Keratinocyte (primary cell): ENCODE measurements around the gene PLPPR2. TPM values are rescaled to one million over a fixed set of nuclear protein-coding genes. Genes with fewer than 3 reads are reported as not detected.

Experiments
- DNase-seq: peaks from one replicate; pipeline ENCODE4 v3.0.0-alpha.2; 2011; ENCODE audit warnings: low read depth, missing footprints, low spot score
- FAIRE-seq: peaks from 2 replicates; lab custom pipeline; 2011; peaks lifted over from hg19 to GRCh38; lab: Jason Lieb, UNC
- H2AFZ ChIP-seq: 2 replicates; pipeline ENCODE4 v1.6.0; 2012; ENCODE audit warnings: low read length, control low read depth, inconsistent platforms; ENCODE audit not compliant: control insufficient read depth
- H3K27ac ChIP-seq: 2 replicates; pipeline ENCODE4 v1.5.1; 2011; ENCODE audit warnings: low read length; ENCODE audit not compliant: control insufficient read depth, insufficient read depth
- H3K27me3 ChIP-seq: 3 replicates; pipeline ENCODE4 v1.6.0; 2011; ENCODE audit warnings: low read length; ENCODE audit not compliant: control insufficient read depth, insufficient read depth; ENCODE audit errors: extremely low read depth
- H3K36me3 ChIP-seq, 2 experiments: 2 replicates in 1 of 2; 3 replicates in 1 of 2; pipeline ENCODE4 v1.5.1; 2011; ENCODE audit warnings: low read length in 2 of 2, mild to moderate bottlenecking in 1 of 2; ENCODE audit not compliant: control insufficient read depth in 2 of 2, insufficient read depth in 2 of 2; ENCODE audit errors: extremely low read depth in 1 of 2
- H3K4me1 ChIP-seq: 3 replicates; pipeline ENCODE4 v1.5.1; 2011; ENCODE audit warnings: low read length; ENCODE audit not compliant: control insufficient read depth, insufficient read depth; ENCODE audit errors: extremely low read depth
- H3K4me2 ChIP-seq: 3 replicates; pipeline ENCODE4 v1.6.0; 2011; ENCODE audit warnings: low read depth, low read length; ENCODE audit not compliant: control insufficient read depth, insufficient read depth; ENCODE audit errors: extremely low read depth
- H3K4me3 ChIP-seq, 3 experiments: fragments of 200-600 bp in 1 of 3; sonication (generic) in 1 of 3; 2 replicates in 2 of 3; 3 replicates in 1 of 3; pipeline ENCODE4 v1.5.1; 2011 to 2016; ENCODE audit warnings: low read length in 3 of 3, mild to moderate bottlenecking in 3 of 3, control low read depth in 2 of 3, inconsistent platforms in 1 of 3, low read depth in 1 of 3, mixed read lengths in 1 of 3, mixed run types in 1 of 3, moderate library complexity in 1 of 3; ENCODE audit not compliant: control insufficient read depth in 2 of 3, insufficient read depth in 2 of 3; ENCODE audit errors: extremely low read depth in 1 of 3
- H3K79me2 ChIP-seq: 2 replicates; pipeline ENCODE4 v1.6.0; 2012; ENCODE audit warnings: low read length; ENCODE audit not compliant: control insufficient read depth, insufficient read depth
- H3K9ac ChIP-seq: 3 replicates; pipeline ENCODE4 v1.6.0; 2011; ENCODE audit warnings: low read length; ENCODE audit not compliant: control insufficient read depth, insufficient read depth; ENCODE audit errors: extremely low read depth
- H3K9me1 ChIP-seq: 3 replicates; pipeline ENCODE4 v1.6.0; 2011; ENCODE audit warnings: low read length; ENCODE audit not compliant: control insufficient read depth, insufficient read depth; ENCODE audit errors: extremely low read depth
- H3K9me3 ChIP-seq: 2 replicates; pipeline ENCODE4 v1.5.1; 2012; ENCODE audit warnings: low read depth, low read length; ENCODE audit not compliant: control insufficient read depth
- H4K20me1 ChIP-seq: 3 replicates; pipeline ENCODE4 v1.6.0; 2011; ENCODE audit warnings: low read length; ENCODE audit not compliant: control insufficient read depth, insufficient read depth; ENCODE audit errors: extremely low read depth
- EZH2 ChIP-seq: IDR thresholded peaks from one replicate; pipeline ENCODE4 v1.6.1; 2012; ENCODE audit warnings: inconsistent platforms, mild to moderate bottlenecking, low read length, moderate library complexity
- dilution Hi-C: fragments of 300-500 bp; cut with MboI; formaldehyde crosslinking; loops from one replicate; pipeline ENCODE4 v1.7.0; 2020; ENCODE audit warnings: low sequenced_read_pairs; ENCODE audit not compliant: extremely low pct_ligation_motif_present
- polyA plus RNA-seq, 5 experiments: library from polyadenylated mRNA; depleted of rRNA in 3 of 5; stranded (reverse) in 3 of 5; stranded (forward) in 1 of 5; unstranded in 1 of 5; fragments of >200 nt; gene quantifications; 1 replicate in 1 of 5; 2 replicates in 3 of 5; 3 replicates in 1 of 5; pipeline versions ENCODE4 v1.2.1 to v1.2.3, GENCODE V29; 2011 to 2012; ENCODE audit warnings: missing spikeins in 2 of 5, low read depth in 1 of 5, low replicate concordance in 1 of 5
- TF ChIP-seq, protein P1 (sequence below), 3 experiments: IDR thresholded peaks in 1 of 3; conservative IDR thresholded peaks in 1 of 3; optimal IDR thresholded peaks in 1 of 3; 2 replicates in 2 of 3; 3 replicates in 1 of 3; pipeline versions ENCODE3 to v1.5.1; 2011; ENCODE audit warnings: low read length in 3 of 3, mild to moderate bottlenecking in 3 of 3, moderate library complexity in 2 of 3, control low read depth in 1 of 3, inconsistent platforms in 1 of 3; ENCODE audit not compliant: insufficient read depth in 2 of 3; ENCODE audit errors: extremely low read depth in 1 of 3

The PLPPR2 gene
- polyA plus RNA-seq, 1 donor (not counting 4 experiments of a cell fraction or from before 2014, with no cell fraction given) = 3.5 TPM

DNA sequence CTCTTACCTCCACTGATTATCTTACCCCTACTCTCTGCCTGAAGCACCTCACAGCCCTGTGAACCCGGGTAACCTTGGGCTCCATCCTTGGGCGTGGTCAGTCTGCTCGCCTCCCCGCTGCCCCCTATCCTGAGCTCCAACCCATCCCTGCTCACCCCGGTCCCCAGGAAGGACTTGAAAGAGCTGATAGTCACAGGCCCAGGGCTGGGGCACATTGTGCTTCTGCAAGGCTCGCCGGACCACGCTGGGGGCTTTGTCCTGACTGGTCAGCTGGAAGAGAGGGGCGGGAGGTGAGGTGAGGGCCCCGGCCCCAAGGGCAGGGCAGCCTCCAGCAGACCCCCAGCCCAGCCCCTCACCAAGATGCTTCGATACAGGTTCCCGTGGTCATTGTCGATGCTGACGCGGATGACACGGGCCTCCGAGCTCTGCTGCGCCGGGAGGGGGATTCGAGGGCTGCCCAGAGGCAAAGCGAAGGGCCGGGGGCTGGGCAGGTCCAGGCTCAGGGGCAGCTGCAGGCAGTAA is 41.9 kb downstream of the PLPPR2 start:
- H3K79me2 ChIP-seq = no peaks in the 10 kb centered on the region
- no peak overlapping the region for H3K9ac ChIP-seq
- H3K9me1 ChIP-seq = no peaks in the 10 kb centered on the region
- no peak overlapping the region for H3K4me2 ChIP-seq
- no peak overlapping the region for H3K4me3 ChIP-seq
- FAIRE-seq (no peak), DNase-seq (no peak)
- dilution Hi-C loops = no loop called here
- no peaks in the 10 kb centered on the region for H3K36me3 ChIP-seq
- no peak overlapping the region for H3K27ac ChIP-seq
- no peaks in the 10 kb centered on the region for H3K4me1 ChIP-seq
- TF ChIP-seq, protein P1, sequence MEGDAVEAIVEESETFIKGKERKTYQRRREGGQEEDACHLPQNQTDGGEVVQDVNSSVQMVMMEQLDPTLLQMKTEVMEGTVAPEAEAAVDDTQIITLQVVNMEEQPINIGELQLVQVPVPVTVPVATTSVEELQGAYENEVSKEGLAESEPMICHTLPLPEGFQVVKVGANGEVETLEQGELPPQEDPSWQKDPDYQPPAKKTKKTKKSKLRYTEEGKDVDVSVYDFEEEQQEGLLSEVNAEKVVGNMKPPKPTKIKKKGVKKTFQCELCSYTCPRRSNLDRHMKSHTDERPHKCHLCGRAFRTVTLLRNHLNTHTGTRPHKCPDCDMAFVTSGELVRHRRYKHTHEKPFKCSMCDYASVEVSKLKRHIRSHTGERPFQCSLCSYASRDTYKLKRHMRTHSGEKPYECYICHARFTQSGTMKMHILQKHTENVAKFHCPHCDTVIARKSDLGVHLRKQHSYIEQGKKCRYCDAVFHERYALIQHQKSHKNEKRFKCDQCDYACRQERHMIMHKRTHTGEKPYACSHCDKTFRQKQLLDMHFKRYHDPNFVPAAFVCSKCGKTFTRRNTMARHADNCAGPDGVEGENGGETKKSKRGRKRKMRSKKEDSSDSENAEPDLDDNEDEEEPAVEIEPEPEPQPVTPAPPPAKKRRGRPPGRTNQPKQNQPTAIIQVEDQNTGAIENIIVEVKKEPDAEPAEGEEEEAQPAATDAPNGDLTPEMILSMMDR (optimal IDR thresholded peaks at IDR 0.05 in 1 of 3, IDR thresholded peaks at IDR 0.05 in 1 of 3, conservative IDR thresholded peaks at IDR 0.05 in 1 of 3; ENCODE audit: extremely low read depth in 1 of 3, insufficient read depth in 2 of 3, low read length in 3 of 3) = no peak
- TF ChIP-seq EZH2 = no peak
- no peaks in the 10 kb centered on the region for H4K20me1 ChIP-seq
- no peak overlapping the region for H2AFZ ChIP-seq
- no peaks in the 10 kb centered on the region for H3K27me3 ChIP-seq
- H3K9me3 ChIP-seq = no peaks in the 10 kb centered on the region

DNA sequence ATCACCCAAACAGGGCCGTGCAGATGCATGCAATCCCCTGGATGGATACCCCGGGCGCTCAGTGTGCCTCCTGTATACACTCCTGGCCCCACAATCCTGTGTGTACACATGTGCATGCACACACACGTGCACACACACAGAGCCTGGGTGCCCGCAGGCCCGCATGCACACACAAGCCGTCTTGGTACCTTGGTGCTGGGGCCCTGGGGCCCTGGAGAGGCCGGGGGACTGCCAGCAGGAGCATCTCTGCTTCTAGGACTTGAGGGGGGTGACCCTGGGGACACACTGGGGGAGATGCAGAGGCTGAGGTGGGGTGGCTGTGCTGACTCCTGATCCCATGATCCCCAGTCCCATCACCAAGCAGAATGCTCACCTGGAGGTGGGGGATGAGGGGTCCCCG is 44.4 kb downstream of the PLPPR2 start:
- no peaks in the 10 kb centered on the region for H4K20me1 ChIP-seq
- H3K36me3 ChIP-seq = no peaks in the 10 kb centered on the region
- FAIRE-seq (no peak), DNase-seq (no peak)
- no peak overlapping the region for H3K27ac ChIP-seq
- H3K4me3 ChIP-seq = no peak overlapping the region
- H3K9me3 ChIP-seq = no peaks in the 10 kb centered on the region
- no peak overlapping the region for H3K4me2 ChIP-seq
- H3K27me3 ChIP-seq = no peaks in the 10 kb centered on the region
- no peak for TF ChIP-seq EZH2
- TF ChIP-seq, protein P1 (optimal IDR thresholded peaks at IDR 0.05 in 1 of 3, IDR thresholded peaks at IDR 0.05 in 1 of 3, conservative IDR thresholded peaks at IDR 0.05 in 1 of 3; ENCODE audit: extremely low read depth in 1 of 3, insufficient read depth in 2 of 3, low read length in 3 of 3) = no peak
- H3K79me2 ChIP-seq = no peaks in the 10 kb centered on the region
- H2AFZ ChIP-seq = no peak overlapping the region
- H3K9ac ChIP-seq = no peak overlapping the region
- no peaks in the 10 kb centered on the region for H3K9me1 ChIP-seq
- H3K4me1 ChIP-seq = no peaks in the 10 kb centered on the region
- dilution Hi-C loops = no loop called here
